HEK293 (cell line): ENCODE measurements around the gene ADO.

ENCODE experiments used
- CTCF ChIA-PET: fragments of 350-600 bp; formaldehyde crosslinking; extraction: SDS; loops from one replicate; lab custom pipeline; 2021; ENCODE audit warnings: antibody characterized with exemption; lab: Yijun Ruan, JAX
- POLR2A ChIA-PET: fragments of 300-600 bp; formaldehyde crosslinking; extraction: SDS; loops from one replicate; lab custom pipeline; 2020; ENCODE audit warnings: antibody characterized with exemption, inconsistent platforms; lab: Yijun Ruan, JAX
- H3K27ac ChIP-seq: fragments of 200-500 bp; sonication (Bioruptor generic); 2 replicates; pipeline ENCODE4 v1.5.1; 2014; ENCODE audit warnings: low read depth, low read length, control low read depth, inconsistent platforms; ENCODE audit errors: extremely low read depth
- H3K36me3 ChIP-seq, 2 experiments: fragments of 200-500 bp in 1 of 2; sonication (Bioruptor generic) in 1 of 2; 1 replicate in 1 of 2; 2 replicates in 1 of 2; pipeline ENCODE4 v1.5.1; 2014 to 2017; ENCODE audit warnings: inconsistent platforms in 2 of 2, low read length in 2 of 2; ENCODE audit not compliant: control insufficient read depth in 2 of 2, insufficient read depth in 1 of 2
- H3K4me1 ChIP-seq: fragments of 200-500 bp; sonication (Bioruptor generic); 2 replicates; pipeline ENCODE4 v1.5.1; 2014; ENCODE audit warnings: mild to moderate bottlenecking, low read length, inconsistent platforms; ENCODE audit not compliant: control insufficient read depth, insufficient read depth
- H3K4me3 ChIP-seq: 2 replicates; pipeline ENCODE4 v1.5.1; 2011; ENCODE audit warnings: low read depth, mild to moderate bottlenecking, control low read depth, low read length, moderate library complexity
- H3K9me3 ChIP-seq: fragments of 200-500 bp; sonication (Bioruptor generic); 2 replicates; pipeline ENCODE4 v1.5.1; 2014; ENCODE audit warnings: low read depth, low read length, inconsistent platforms; ENCODE audit not compliant: control insufficient read depth, insufficient read depth
- BCL11B ChIP-seq: fragments of 450-650 bp; formaldehyde crosslinking; IDR thresholded peaks from 2 replicates; pipeline ENCODE4 v1.5.1; 2016; ENCODE audit warnings: low read depth, missing biosample characterization, missing genetic modification characterization
- GLIS2 ChIP-seq: fragments of 450-650 bp; formaldehyde crosslinking; IDR thresholded peaks from 2 replicates; pipeline ENCODE4 v1.5.1; 2016; ENCODE audit warnings: missing biosample characterization, missing genetic modification characterization
- INSM2 ChIP-seq: fragments of 450-650 bp; formaldehyde crosslinking; IDR thresholded peaks from 2 replicates; pipeline ENCODE4 v1.5.1; 2016; ENCODE audit warnings: missing biosample characterization, missing genetic modification characterization
- KLF17 ChIP-seq: fragments of 450-650 bp; formaldehyde crosslinking; IDR thresholded peaks from 2 replicates; pipeline ENCODE4 v1.5.1; 2016; ENCODE audit warnings: missing biosample characterization, missing genetic modification characterization
- SETDB1 ChIP-seq: IDR thresholded peaks from one replicate; pipeline ENCODE4 v1.6.1; 2017; ENCODE audit warnings: mild to moderate bottlenecking, low read length, moderate library complexity, mixed read lengths; ENCODE audit not compliant: insufficient read length
- SP2 ChIP-seq: fragments of 450-650 bp; formaldehyde crosslinking; IDR thresholded peaks from 2 replicates; pipeline ENCODE4 v1.5.1; 2016; ENCODE audit warnings: missing biosample characterization, missing genetic modification characterization
- SP7 ChIP-seq: fragments of 450-650 bp; formaldehyde crosslinking; IDR thresholded peaks from 2 replicates; pipeline ENCODE4 v1.5.1; 2016; ENCODE audit warnings: missing biosample characterization, missing genetic modification characterization
- ZBTB48 ChIP-seq: fragments of 450-650 bp; formaldehyde crosslinking; IDR thresholded peaks from 2 replicates; pipeline ENCODE4 v1.5.1; 2016; ENCODE audit warnings: missing biosample characterization, missing genetic modification characterization
- ZFP3 ChIP-seq: fragments of 450-650 bp; formaldehyde crosslinking; IDR thresholded peaks from 2 replicates; pipeline ENCODE4 v1.5.1; 2016; ENCODE audit warnings: low read depth, missing biosample characterization, missing genetic modification characterization
- ZFP37 ChIP-seq: fragments of 450-650 bp; formaldehyde crosslinking; IDR thresholded peaks from 2 replicates; pipeline ENCODE4 v1.5.1; 2016; ENCODE audit warnings: missing biosample characterization, missing genetic modification characterization
- ZNF132 ChIP-seq: fragments of 450-650 bp; formaldehyde crosslinking; IDR thresholded peaks from 2 replicates; pipeline ENCODE4 v1.5.1; 2017; ENCODE audit warnings: missing biosample characterization, missing genetic modification characterization, borderline replicate concordance
- ZNF16 ChIP-seq: fragments of 450-650 bp; formaldehyde crosslinking; IDR thresholded peaks from 2 replicates; pipeline ENCODE4 v1.5.1; 2016; ENCODE audit warnings: low read depth, missing biosample characterization, missing genetic modification characterization
- ZNF350 ChIP-seq: fragments of 450-650 bp; formaldehyde crosslinking; IDR thresholded peaks from 2 replicates; pipeline ENCODE4 v1.5.0; 2017; ENCODE audit warnings: missing biosample characterization, mild to moderate bottlenecking, missing genetic modification characterization
- ZNF426 ChIP-seq: fragments of 450-650 bp; formaldehyde crosslinking; IDR thresholded peaks from 2 replicates; pipeline ENCODE4 v1.5.1; 2017; ENCODE audit warnings: missing biosample characterization, missing genetic modification characterization, mild to moderate bottlenecking, inconsistent platforms, moderate library complexity
- ZNF433 ChIP-seq: fragments of 450-650 bp; formaldehyde crosslinking; IDR thresholded peaks from 2 replicates; pipeline ENCODE4 v1.5.1; 2016; ENCODE audit warnings: missing biosample characterization, missing genetic modification characterization, low read depth
- ZNF514 ChIP-seq: fragments of 450-650 bp; formaldehyde crosslinking; IDR thresholded peaks from 2 replicates; pipeline ENCODE4 v1.5.1; 2016; ENCODE audit warnings: missing biosample characterization, missing genetic modification characterization
- ZNF521 ChIP-seq: fragments of 450-650 bp; formaldehyde crosslinking; IDR thresholded peaks from 2 replicates; pipeline ENCODE4 v1.5.1; 2017; ENCODE audit warnings: missing biosample characterization, mild to moderate bottlenecking, missing genetic modification characterization
- ZNF544 ChIP-seq: fragments of 450-650 bp; formaldehyde crosslinking; IDR thresholded peaks from 2 replicates; pipeline ENCODE4 v1.5.0; 2017; ENCODE audit warnings: missing biosample characterization, missing genetic modification characterization
- ZNF560 ChIP-seq: fragments of 450-650 bp; formaldehyde crosslinking; IDR thresholded peaks from 2 replicates; pipeline ENCODE4 v1.5.1; 2017; ENCODE audit warnings: missing biosample characterization, missing genetic modification characterization, borderline replicate concordance
- ZNF585B ChIP-seq: fragments of 450-650 bp; formaldehyde crosslinking; IDR thresholded peaks from 2 replicates; pipeline ENCODE4 v1.5.1; 2016; ENCODE audit warnings: missing biosample characterization, missing genetic modification characterization
- ZNF600 ChIP-seq: fragments of 450-650 bp; formaldehyde crosslinking; IDR thresholded peaks from 2 replicates; pipeline ENCODE4 v1.5.1; 2016; ENCODE audit warnings: missing biosample characterization, missing genetic modification characterization
- ZNF621 ChIP-seq: fragments of 450-650 bp; formaldehyde crosslinking; IDR thresholded peaks from 2 replicates; pipeline ENCODE4 v1.5.1; 2017; ENCODE audit warnings: missing biosample characterization, missing genetic modification characterization
- ZNF76 ChIP-seq: fragments of 450-650 bp; formaldehyde crosslinking; IDR thresholded peaks from 2 replicates; pipeline ENCODE4; 2016; ENCODE audit warnings: low read depth, missing biosample characterization, missing genetic modification characterization, borderline replicate concordance
- ZNF791 ChIP-seq: fragments of 450-650 bp; formaldehyde crosslinking; IDR thresholded peaks from 2 replicates; pipeline ENCODE4 v1.5.1; 2016; ENCODE audit warnings: missing biosample characterization, missing genetic modification characterization
- ZXDB ChIP-seq: fragments of 450-650 bp; formaldehyde crosslinking; IDR thresholded peaks from 2 replicates; pipeline ENCODE4 v1.5.1; 2016; ENCODE audit warnings: missing biosample characterization, missing genetic modification characterization
- TF ChIP-seq, protein P1 (sequence below): IDR thresholded peaks from 2 replicates; pipeline ENCODE4 v1.6.1; 2011; ENCODE audit warnings: mild to moderate bottlenecking, low read depth, low read length, borderline replicate concordance
- TF ChIP-seq, protein P2 (sequence below): fragments of 450-650 bp; formaldehyde crosslinking; IDR thresholded peaks from 2 replicates; pipeline ENCODE4 v1.5.1; 2016; ENCODE audit warnings: missing biosample characterization, missing genetic modification characterization

The ADO gene

GRCh38 chr10:62847433-62847832 lies 42.9 kb downstream of the ADO start:
- no peaks in the 10 kb centered on the region for H3K36me3 ChIP-seq
- H3K4me3 ChIP-seq: no peak overlapping the region
- TF ChIP-seq ZNF791 (no peak), SETDB1 (peak; percentile 28), ZNF621 (tag by site-specific recombination) (no peak)
- TF ChIP-seq, all 188 proteins: peak for 1
- no peaks in the 10 kb centered on the region for H3K9me3 ChIP-seq
- ChIA-PET POLR2A (no interaction called here), CTCF (no interaction called here)
- H3K4me1 ChIP-seq: no peaks in the 10 kb centered on the region
- H3K27ac ChIP-seq: no peak overlapping the region

- Histone ChIP-seq H3K4me3 (no peak overlapping the region), H3K36me3 (no peaks in the 10 kb centered on the region), H3K27ac (no peak overlapping the region), H3K9me3 (no peaks in the 10 kb centered on the region), H3K4me1 (no peaks in the 10 kb centered on the region)
- ChIA-PET POLR2A (interaction anchor here (0.6 kb wide), 1 partner anchor 121 kb away, joined by 10 read pairs; no protein-coding TSS in a partner anchor), CTCF (interaction anchor here (0.7 to 1.5 kb wide), 8 partner anchors 8 to 413 kb away, joined by 3 to 6 read pairs (median 3); no protein-coding TSS in a partner anchor)
- no peak for TF ChIP-seq ZNF76 (tag by site-specific recombination)
- TF ChIP-seq ZNF791: no peak
- no peak for TF ChIP-seq ZNF600 (tag by site-specific recombination)
- TF ChIP-seq, protein P1, sequence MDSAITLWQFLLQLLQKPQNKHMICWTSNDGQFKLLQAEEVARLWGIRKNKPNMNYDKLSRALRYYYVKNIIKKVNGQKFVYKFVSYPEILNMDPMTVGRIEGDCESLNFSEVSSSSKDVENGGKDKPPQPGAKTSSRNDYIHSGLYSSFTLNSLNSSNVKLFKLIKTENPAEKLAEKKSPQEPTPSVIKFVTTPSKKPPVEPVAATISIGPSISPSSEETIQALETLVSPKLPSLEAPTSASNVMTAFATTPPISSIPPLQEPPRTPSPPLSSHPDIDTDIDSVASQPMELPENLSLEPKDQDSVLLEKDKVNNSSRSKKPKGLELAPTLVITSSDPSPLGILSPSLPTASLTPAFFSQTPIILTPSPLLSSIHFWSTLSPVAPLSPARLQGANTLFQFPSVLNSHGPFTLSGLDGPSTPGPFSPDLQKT: no peak
- TF ChIP-seq GLIS2: no peak
- TF ChIP-seq ZNF132: no peak
- no peak for TF ChIP-seq ZFP3
- no peak for TF ChIP-seq ZNF16 (tag by site-specific recombination)
- TF ChIP-seq, protein P2, sequence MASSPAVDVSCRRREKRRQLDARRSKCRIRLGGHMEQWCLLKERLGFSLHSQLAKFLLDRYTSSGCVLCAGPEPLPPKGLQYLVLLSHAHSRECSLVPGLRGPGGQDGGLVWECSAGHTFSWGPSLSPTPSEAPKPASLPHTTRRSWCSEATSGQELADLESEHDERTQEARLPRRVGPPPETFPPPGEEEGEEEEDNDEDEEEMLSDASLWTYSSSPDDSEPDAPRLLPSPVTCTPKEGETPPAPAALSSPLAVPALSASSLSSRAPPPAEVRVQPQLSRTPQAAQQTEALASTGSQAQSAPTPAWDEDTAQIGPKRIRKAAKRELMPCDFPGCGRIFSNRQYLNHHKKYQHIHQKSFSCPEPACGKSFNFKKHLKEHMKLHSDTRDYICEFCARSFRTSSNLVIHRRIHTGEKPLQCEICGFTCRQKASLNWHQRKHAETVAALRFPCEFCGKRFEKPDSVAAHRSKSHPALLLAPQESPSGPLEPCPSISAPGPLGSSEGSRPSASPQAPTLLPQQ (tag by site-specific recombination): no peak
- no peak for TF ChIP-seq ZFP37
- TF ChIP-seq ZNF544 (tag by site-specific recombination): no peak
- no peak for TF ChIP-seq ZNF585B (tag by site-specific recombination)
- no peak for TF ChIP-seq ZNF426 (tag by site-specific recombination)
- TF ChIP-seq ZNF350 (tag by site-specific recombination): no peak
- TF ChIP-seq ZBTB48 (tag by site-specific recombination): no peak
These were observed 46.1 kb downstream of the ADO start for GRCh38 chr10:62850646-62851045.

GRCh38 chr10:62851442-62851841 lies 46.9 kb downstream of the ADO start:
- POLR2A ChIA-PET: interaction anchor here (0.6 kb wide), 1 partner anchor 122 kb away, joined by 10 read pairs; no protein-coding TSS in a partner anchor
- Histone ChIP-seq H3K4me3 (no peak overlapping the region), H3K4me1 (no peaks in the 10 kb centered on the region), H3K36me3 (no peaks in the 10 kb centered on the region), H3K27ac (no peak overlapping the region), H3K9me3 (no peaks in the 10 kb centered on the region)
- CTCF ChIA-PET: interaction anchor here (0.6 to 1.5 kb wide), 14 partner anchors 8 to 1701 kb away, joined by 3 to 6 read pairs (median 3); no protein-coding TSS in a partner anchor
- no peak for TF ChIP-seq SP2 (tag by site-specific recombination)
- no peak for TF ChIP-seq BCL11B (tag by site-specific recombination)
- TF ChIP-seq INSM2: no peak
- TF ChIP-seq SP7 (tag by site-specific recombination): no peak
- TF ChIP-seq ZNF560 (tag by site-specific recombination): no peak
- no peak for TF ChIP-seq ZXDB (tag by site-specific recombination)
- TF ChIP-seq ZNF433 (tag by site-specific recombination): no peak
- no peak for TF ChIP-seq ZFP3
- no peak for TF ChIP-seq KLF17 (tag by site-specific recombination)
- no peak for TF ChIP-seq ZFP37
- TF ChIP-seq ZNF514 (tag by site-specific recombination): no peak
- TF ChIP-seq ZNF521 (tag by site-specific recombination): no peak
